ENCODE results near the gene CDH15.

- TF ChIP-seq, protein P1, sequence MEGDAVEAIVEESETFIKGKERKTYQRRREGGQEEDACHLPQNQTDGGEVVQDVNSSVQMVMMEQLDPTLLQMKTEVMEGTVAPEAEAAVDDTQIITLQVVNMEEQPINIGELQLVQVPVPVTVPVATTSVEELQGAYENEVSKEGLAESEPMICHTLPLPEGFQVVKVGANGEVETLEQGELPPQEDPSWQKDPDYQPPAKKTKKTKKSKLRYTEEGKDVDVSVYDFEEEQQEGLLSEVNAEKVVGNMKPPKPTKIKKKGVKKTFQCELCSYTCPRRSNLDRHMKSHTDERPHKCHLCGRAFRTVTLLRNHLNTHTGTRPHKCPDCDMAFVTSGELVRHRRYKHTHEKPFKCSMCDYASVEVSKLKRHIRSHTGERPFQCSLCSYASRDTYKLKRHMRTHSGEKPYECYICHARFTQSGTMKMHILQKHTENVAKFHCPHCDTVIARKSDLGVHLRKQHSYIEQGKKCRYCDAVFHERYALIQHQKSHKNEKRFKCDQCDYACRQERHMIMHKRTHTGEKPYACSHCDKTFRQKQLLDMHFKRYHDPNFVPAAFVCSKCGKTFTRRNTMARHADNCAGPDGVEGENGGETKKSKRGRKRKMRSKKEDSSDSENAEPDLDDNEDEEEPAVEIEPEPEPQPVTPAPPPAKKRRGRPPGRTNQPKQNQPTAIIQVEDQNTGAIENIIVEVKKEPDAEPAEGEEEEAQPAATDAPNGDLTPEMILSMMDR (IDR thresholded peaks at IDR 0.05): no peak
- TF ChIP-seq POLR2A (IDR thresholded peaks at IDR 0.05): no peak
Measured at GRCh38 chr16:89242795-89243200, 71.2 kb downstream of the CDH15 start.
